Calu3 (cell line): ENCODE data around the gene CPB2. TPM values are rescaled to one million over a fixed set of nuclear protein-coding genes. Genes with fewer than 3 reads are reported as not detected.

Source experiments
- BruUV-seq: library from RNA; stranded (reverse); fragments of 400-500 nt; replicated peaks from 2 replicates; lab custom pipeline; 2021; lab: Mats Ljungman, UMichigan
- CTCF ChIA-PET: fragments of 300-600 bp; sonication (Branson Sonifier 250); formaldehyde crosslinking; loops from one replicate; lab custom pipeline; 2022; ENCODE audit warnings: antibody characterized with exemption; lab: Charles Lee
- DNase-seq: peaks from one replicate; pipeline ENCODE4 v3.0.0; 2022
- H3K27ac Mint-ChIP-seq: one replicate; pipeline ENCODE4 v1.8.0; 2022; ENCODE audit warnings: mixed read lengths; ENCODE audit not compliant: unreplicated experiment
- H3K27me3 Mint-ChIP-seq: one replicate; pipeline ENCODE4 v1.8.0; 2022; ENCODE audit warnings: mixed read lengths; ENCODE audit not compliant: unreplicated experiment
- H3K36me3 Mint-ChIP-seq: one replicate; pipeline ENCODE4 v1.8.0; 2022; ENCODE audit warnings: mild to moderate bottlenecking, moderate library complexity, mixed read lengths; ENCODE audit not compliant: insufficient read depth, unreplicated experiment
- H3K4me1 Mint-ChIP-seq: one replicate; pipeline ENCODE4 v1.8.0; 2022; ENCODE audit warnings: mild to moderate bottlenecking, low read depth, mixed read lengths; ENCODE audit not compliant: unreplicated experiment
- H3K4me3 Mint-ChIP-seq: one replicate; pipeline ENCODE4 v1.8.0; 2022; ENCODE audit warnings: mild to moderate bottlenecking, low read depth, moderate library complexity, mixed read lengths; ENCODE audit not compliant: unreplicated experiment
- H3K9me3 Mint-ChIP-seq: one replicate; pipeline ENCODE4 v1.8.0; 2022; ENCODE audit warnings: low read depth, mixed read lengths; ENCODE audit not compliant: unreplicated experiment
- intact Hi-C: fragments of 100-400 bp; cut with micrococcal nuclease; formaldehyde crosslinking; loops from one replicate; pipeline ENCODE4 v1.10.0; 2022; ENCODE audit not compliant: unreplicated experiment
- total RNA-seq: library from RNA; stranded (reverse); gene quantifications from 2 replicates; pipeline ENCODE4 v1.2.3, GENCODE V29; 2022
- TF ChIP-seq, protein P1 (sequence below): fragments of 200-600 bp; IDR thresholded peaks from one replicate; pipeline ENCODE4 v1.8.0; 2022; ENCODE audit warnings: antibody characterized with exemption; ENCODE audit not compliant: unreplicated experiment

CPB2 gene
- total RNA-seq, 1 experiment from 2014 or later, result not detected

DNA sequence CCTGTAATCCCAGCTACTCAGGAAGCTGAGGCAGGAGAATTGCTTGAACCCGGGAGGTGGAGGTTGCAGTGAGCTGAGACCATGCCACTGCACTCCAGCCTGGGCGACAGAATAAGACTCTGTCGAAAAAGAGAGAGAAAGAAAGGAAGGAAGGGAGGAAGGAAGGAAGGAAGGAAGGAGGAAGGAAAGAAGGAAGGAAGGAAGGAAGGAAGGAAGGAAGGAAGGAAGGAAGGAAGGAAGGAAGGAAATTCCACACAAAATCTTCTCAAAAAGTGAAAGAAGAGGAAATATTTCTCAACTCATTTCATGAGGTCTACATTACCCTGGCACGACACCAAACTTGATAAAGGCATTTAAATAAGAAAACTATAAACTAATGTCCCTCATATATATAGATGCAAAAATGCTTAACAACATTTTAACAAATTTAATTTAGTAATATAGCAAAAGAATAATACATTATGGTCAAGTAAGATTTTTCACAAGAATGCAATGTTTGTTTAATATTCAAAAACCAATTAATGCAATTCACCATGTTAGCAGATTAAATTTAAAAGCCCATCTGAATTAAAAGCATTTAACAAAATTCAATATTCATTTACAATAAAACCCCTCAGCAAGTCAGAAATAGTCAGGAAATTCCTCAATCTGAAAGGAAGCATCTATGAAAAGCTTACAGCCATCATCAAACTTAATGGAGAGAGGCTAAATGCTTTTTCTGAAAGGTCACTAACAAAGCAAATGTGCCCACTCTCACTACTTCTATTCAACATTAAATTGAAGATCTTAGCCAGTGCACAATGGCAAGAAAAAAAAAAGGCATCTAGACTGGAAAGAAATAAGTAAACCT, 12.0 kb upstream of the CPB2 start:
- H3K27me3 Mint-ChIP-seq, result no peaks in the 10 kb centered on the region
- H3K4me1 Mint-ChIP-seq, result peaks cover 14% of the 10 kb centered on the region
- BruUV-seq, result no TSS peak
- no peak overlapping the region for H3K27ac Mint-ChIP-seq
- CTCF ChIA-PET, result no interaction called here
- H3K9me3 Mint-ChIP-seq, result no peaks in the 10 kb centered on the region
- H3K36me3 Mint-ChIP-seq, result no peaks in the 10 kb centered on the region
- no peak overlapping the region for H3K4me3 Mint-ChIP-seq
- intact Hi-C loops, result no loop called here
- DNase-seq, result no peak
- TF ChIP-seq, protein P1, sequence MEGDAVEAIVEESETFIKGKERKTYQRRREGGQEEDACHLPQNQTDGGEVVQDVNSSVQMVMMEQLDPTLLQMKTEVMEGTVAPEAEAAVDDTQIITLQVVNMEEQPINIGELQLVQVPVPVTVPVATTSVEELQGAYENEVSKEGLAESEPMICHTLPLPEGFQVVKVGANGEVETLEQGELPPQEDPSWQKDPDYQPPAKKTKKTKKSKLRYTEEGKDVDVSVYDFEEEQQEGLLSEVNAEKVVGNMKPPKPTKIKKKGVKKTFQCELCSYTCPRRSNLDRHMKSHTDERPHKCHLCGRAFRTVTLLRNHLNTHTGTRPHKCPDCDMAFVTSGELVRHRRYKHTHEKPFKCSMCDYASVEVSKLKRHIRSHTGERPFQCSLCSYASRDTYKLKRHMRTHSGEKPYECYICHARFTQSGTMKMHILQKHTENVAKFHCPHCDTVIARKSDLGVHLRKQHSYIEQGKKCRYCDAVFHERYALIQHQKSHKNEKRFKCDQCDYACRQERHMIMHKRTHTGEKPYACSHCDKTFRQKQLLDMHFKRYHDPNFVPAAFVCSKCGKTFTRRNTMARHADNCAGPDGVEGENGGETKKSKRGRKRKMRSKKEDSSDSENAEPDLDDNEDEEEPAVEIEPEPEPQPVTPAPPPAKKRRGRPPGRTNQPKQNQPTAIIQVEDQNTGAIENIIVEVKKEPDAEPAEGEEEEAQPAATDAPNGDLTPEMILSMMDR, result no peak

DNA sequence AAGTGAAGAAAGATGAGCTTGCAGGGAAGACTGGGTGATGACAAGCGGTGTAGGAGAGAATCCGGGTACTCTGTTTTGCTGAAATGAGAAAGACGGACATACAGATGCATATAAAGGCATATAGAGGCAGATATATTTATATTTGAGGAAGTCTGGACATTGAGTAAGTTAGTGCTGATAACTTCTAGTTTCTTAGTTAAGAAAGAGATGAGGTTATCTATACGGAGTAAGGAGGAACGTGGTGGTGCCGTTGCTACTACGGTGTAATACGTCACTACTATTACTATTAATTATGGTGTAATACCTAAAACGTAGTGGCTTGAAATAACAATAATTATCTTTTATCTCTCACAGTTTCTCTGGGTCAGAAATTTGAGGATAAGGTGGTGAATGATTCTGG, 9.8 kb upstream of the CPB2 start:
- Mint-ChIP-seq H3K36me3 (no peaks in the 10 kb centered on the region), H3K4me3 (no peak overlapping the region), H3K9me3 (no peaks in the 10 kb centered on the region), H3K27me3 (peaks cover 4% of the 10 kb centered on the region), H3K27ac (no peak overlapping the region), H3K4me1 (peaks cover 4% of the 10 kb centered on the region)
- no TSS peak for BruUV-seq
- CTCF ChIA-PET, result no interaction called here
- intact Hi-C loops, result no loop called here
- DNase-seq, result no peak
- TF ChIP-seq, protein P1, result no peak

DNA sequence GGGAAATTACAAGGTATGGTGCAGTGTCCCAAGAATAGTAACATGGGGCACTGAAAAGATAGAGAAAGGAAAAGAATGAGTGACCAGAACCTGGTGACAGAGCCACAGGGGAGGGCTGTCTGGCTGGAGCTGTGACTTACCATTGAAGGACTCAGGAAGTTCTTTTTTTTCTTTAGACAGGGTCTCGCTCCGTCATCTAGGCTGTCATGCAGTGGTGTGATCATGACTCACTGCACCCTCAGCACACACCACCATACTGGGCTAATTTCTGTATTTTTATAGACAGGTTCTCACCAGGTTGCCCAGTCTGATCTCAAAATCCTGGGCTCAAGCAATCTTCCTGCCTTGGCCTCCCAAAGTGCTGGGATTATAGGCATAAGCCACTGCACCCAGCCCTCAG, 8.8 kb upstream of the CPB2 start:
- TF ChIP-seq, protein P1, result no peak
- Mint-ChIP-seq H3K36me3 (no peaks in the 10 kb centered on the region), H3K9me3 (no peaks in the 10 kb centered on the region), H3K4me3 (no peak overlapping the region), H3K4me1 (no peaks in the 10 kb centered on the region), H3K27ac (no peak overlapping the region), H3K27me3 (peaks cover 12% of the 10 kb centered on the region)
- CTCF ChIA-PET, result no interaction called here
- no peak for DNase-seq
- no TSS peak for BruUV-seq
- intact Hi-C loops, result no loop called here

DNA sequence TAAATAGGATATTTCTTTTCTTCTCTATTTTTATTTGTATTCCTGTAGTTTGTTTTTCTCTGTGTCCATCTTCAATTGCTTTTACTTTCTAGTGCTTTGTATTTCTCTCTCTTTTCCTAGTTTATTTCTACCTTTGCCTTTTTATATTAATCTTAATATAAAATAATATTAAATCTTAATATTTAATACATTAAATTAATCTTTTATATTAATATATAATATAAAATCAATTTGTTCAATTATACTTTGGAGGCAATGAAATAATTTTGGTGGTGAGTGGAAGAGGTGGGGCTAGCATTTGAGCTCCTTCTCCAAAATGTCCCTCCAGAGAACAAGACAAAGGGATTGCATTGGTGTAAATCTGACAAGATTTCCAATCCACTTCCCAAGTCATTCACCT, 6.3 kb upstream of the CPB2 start:
- Mint-ChIP-seq H3K4me3 (no peak overlapping the region), H3K27ac (no peak overlapping the region), H3K4me1 (no peaks in the 10 kb centered on the region), H3K36me3 (no peaks in the 10 kb centered on the region), H3K9me3 (no peaks in the 10 kb centered on the region), H3K27me3 (peaks cover 12% of the 10 kb centered on the region)
- intact Hi-C loops, result no loop called here
- no TSS peak for BruUV-seq
- TF ChIP-seq, protein P1, result no peak
- CTCF ChIA-PET, result no interaction called here
- no peak for DNase-seq
